Karpas-422 (cell line): Measurements from ENCODE around the gene KLHL17. TPM values are rescaled to one million over a fixed set of nuclear protein-coding genes. Genes with fewer than 3 reads are reported as not detected.

Experiments
- DNase-seq: peaks from one replicate; pipeline ENCODE4 v3.0.0-alpha.2; 2015
- H2AFZ ChIP-seq: fragments of 200-600 bp; sonication (generic); 2 replicates; pipeline ENCODE4 v1.6.1; 2014; ENCODE audit warnings: antibody characterized with exemption, low read length, mixed read lengths
- H3K27ac ChIP-seq: fragments of 200-600 bp; sonication (generic); 2 replicates; pipeline ENCODE4 v1.5.1; 2014; ENCODE audit warnings: mild to moderate bottlenecking, low read length, moderate library complexity
- H3K27me3 ChIP-seq: fragments of 200-600 bp; sonication (generic); 2 replicates; pipeline ENCODE4 v1.6.1; 2014; ENCODE audit warnings: low read length, mixed read lengths
- H3K36me3 ChIP-seq: fragments of 200-600 bp; sonication (generic); 2 replicates; pipeline ENCODE4 v1.6.1; 2014; ENCODE audit warnings: low read length, mixed read lengths; ENCODE audit not compliant: insufficient read depth
- H3K4me1 ChIP-seq: fragments of 200-600 bp; sonication (generic); 2 replicates; pipeline ENCODE4 v1.6.1; 2014; ENCODE audit warnings: mild to moderate bottlenecking, low read length, mixed read lengths
- H3K4me2 ChIP-seq: fragments of 200-600 bp; sonication (generic); 2 replicates; pipeline ENCODE4 v1.6.1; 2014; ENCODE audit warnings: low read length, low read depth, mild to moderate bottlenecking; ENCODE audit not compliant: poor library complexity, severe bottlenecking
- H3K4me3 ChIP-seq: fragments of 200-600 bp; sonication (generic); 2 replicates; pipeline ENCODE4 v1.5.1; 2014; ENCODE audit warnings: mild to moderate bottlenecking, antibody characterized with exemption, low read length, mixed read lengths
- H3K79me2 ChIP-seq: fragments of 200-600 bp; sonication (generic); 2 replicates; pipeline ENCODE4 v1.6.1; 2014; ENCODE audit warnings: mild to moderate bottlenecking, low read length, mixed read lengths
- H3K9ac ChIP-seq: fragments of 200-600 bp; sonication (generic); 2 replicates; pipeline ENCODE4 v1.6.0; 2014; ENCODE audit warnings: low read length
- H3K9me2 ChIP-seq: fragments of 200-600 bp; sonication (generic), shearing (Covaris generic); replicated peaks from 2 replicates; pipeline ENCODE4 v1.6.0; 2014; ENCODE audit warnings: mild to moderate bottlenecking, low read length, moderate library complexity; ENCODE audit not compliant: insufficient read depth
- H3K9me3 ChIP-seq: fragments of 300-700, 200-600 bp; sonication (generic); 2 replicates; pipeline ENCODE4 v1.6.1; 2014; ENCODE audit warnings: low read length, mixed read lengths
- H4K20me1 ChIP-seq: fragments of 200-600 bp; sonication (generic); 2 replicates; pipeline ENCODE4 v1.6.1; 2014; ENCODE audit warnings: mild to moderate bottlenecking, antibody characterized with exemption, low read length, low read depth; ENCODE audit not compliant: insufficient read depth
- total RNA-seq: library from RNA; depleted of rRNA; stranded (reverse); fragments of >200 nt; shearing (Covaris generic); gene quantifications from 2 replicates; pipeline ENCODE4 v1.2.3, GENCODE V29; 2014; ENCODE audit warnings: low replicate concordance

Gene KLHL17
- total RNA-seq, 1 experiment from 2014 or later, result 13.9 TPM

DNA sequence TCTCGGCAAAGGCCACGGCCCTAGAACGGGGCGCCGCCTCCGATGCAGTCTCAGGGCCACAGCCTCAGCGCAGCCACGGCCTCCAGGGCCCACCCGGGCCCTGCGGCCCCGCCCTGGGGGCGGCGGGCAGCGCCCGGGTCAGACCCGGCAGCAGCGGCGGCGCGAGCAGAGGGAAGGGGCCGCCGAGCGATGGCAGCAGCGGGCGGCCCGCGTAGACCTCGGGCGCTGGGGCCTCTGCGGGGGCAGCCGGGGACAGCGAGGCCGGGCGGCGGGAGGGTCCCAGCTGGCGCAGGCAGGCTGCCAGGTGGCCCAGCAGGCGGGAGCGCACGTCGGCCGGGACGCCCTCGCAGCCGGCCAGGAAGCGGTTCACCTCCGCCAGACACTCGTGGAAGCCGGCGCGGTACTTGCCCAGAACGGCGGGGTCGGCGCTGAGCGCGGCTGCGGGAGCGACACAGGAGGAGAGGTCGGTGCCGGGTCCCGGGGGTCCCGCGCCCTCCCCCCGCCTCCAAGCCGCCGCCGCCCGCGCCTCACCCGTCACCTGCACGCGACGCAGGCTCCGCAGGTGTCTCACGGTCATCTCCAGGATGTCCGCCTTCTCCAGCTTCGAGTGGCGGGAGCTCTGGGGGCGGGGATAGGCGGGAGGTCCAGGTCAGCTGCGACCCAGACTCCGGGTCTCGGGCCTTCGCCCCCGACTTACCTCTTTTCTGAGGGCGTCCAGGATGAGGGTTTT is 38.8 kb downstream of the KLHL17 start:
- H4K20me1 ChIP-seq, result no peaks in the 10 kb centered on the region
- H3K27ac ChIP-seq, result no peak overlapping the region
- no peaks in the 10 kb centered on the region for H3K36me3 ChIP-seq
- no peaks in the 10 kb centered on the region for H3K9me3 ChIP-seq
- no peaks in the 10 kb centered on the region for H3K79me2 ChIP-seq
- no peak overlapping the region for H3K9ac ChIP-seq
- H3K27me3 ChIP-seq, result no peaks in the 10 kb centered on the region
- no peak overlapping the region for H2AFZ ChIP-seq
- no peaks in the 10 kb centered on the region for H3K4me1 ChIP-seq
- no peak overlapping the region for H3K4me2 ChIP-seq
- H3K9me2 ChIP-seq, result no peaks in the 10 kb centered on the region
- no peak overlapping the region for H3K4me3 ChIP-seq
- no peak for DNase-seq

DNA sequence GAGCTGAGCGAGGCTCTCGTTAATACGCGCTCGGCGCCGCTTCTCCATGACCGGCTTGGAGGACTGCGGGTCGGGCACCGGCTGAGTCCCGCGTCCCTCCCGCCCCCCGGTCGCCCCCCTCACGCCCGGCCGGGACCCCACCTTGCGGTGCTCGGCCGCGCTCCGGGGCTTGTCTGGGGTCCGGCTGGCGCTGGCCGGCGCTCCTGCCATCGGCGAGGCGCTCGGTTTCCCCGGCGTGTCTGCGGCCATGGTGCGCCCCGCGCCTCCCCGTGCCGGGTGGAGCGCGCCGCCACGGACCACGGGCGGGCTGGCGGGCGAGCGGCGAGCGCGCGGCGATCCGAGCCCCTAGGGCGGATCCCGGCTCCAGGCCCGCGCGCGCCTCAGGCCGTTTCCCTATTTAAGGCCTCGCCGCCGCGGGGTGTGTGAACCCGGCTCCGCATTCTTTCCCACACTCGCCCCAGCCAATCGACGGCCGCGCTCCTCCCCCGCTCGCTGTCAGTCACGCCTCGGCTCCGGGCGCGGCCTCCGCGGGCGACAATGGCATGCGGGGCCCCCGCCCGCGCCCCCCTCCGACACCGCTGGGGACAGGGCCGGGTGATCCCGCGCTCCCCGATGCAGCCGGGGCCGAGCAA is 39.5 kb downstream of the KLHL17 start, which contains the start of gene HES4:
Gene HES4, minus strand, starts transcription at position 373 of the 632 bp plus-strand sequence. Its CDS starts 124 bp downstream, at position 249.
- Histone ChIP-seq H4K20me1 (no peaks in the 10 kb centered on the region), H2AFZ (no peak within 1 kb of the TSS), H3K9ac (no peak within 1 kb of the TSS), H3K4me2 (no peak within 1 kb of the TSS), H3K9me3 (no peaks in the 10 kb centered on the region), H3K27me3 (no peaks in the 10 kb centered on the region), H3K36me3 (no peaks in the 10 kb centered on the region), H3K79me2 (no peaks in the 10 kb centered on the region), H3K4me3 (no peak within 1 kb of the TSS), H3K27ac (no peak within 1 kb of the TSS), H3K9me2 (no peaks in the 10 kb centered on the region), H3K4me1 (no peaks in the 10 kb centered on the region)
- no peak for DNase-seq

- Histone ChIP-seq H3K4me2 (no peak overlapping the region), H3K9ac (no peak overlapping the region), H3K27me3 (no peaks in the 10 kb centered on the region), H4K20me1 (no peaks in the 10 kb centered on the region), H3K27ac (no peak overlapping the region), H3K4me3 (no peak overlapping the region), H3K79me2 (no peaks in the 10 kb centered on the region), H3K9me3 (no peaks in the 10 kb centered on the region), H3K36me3 (no peaks in the 10 kb centered on the region), H2AFZ (no peak overlapping the region), H3K9me2 (no peaks in the 10 kb centered on the region), H3K4me1 (no peaks in the 10 kb centered on the region)
- no peak for DNase-seq
Measured at GRCh38 chr1:1000357-1001056, 40.1 kb downstream of the KLHL17 start.

GRCh38 chr1:1001057-1001783 is 40.8 kb downstream of the KLHL17 start:
- Histone ChIP-seq H3K4me3 (no peak overlapping the region), H3K27me3 (no peaks in the 10 kb centered on the region), H3K9ac (no peak overlapping the region), H3K4me1 (no peaks in the 10 kb centered on the region), H3K4me2 (no peak overlapping the region), H4K20me1 (no peaks in the 10 kb centered on the region), H3K36me3 (no peaks in the 10 kb centered on the region), H3K9me3 (no peaks in the 10 kb centered on the region), H2AFZ (no peak overlapping the region), H3K9me2 (no peaks in the 10 kb centered on the region), H3K27ac (no peak overlapping the region), H3K79me2 (no peaks in the 10 kb centered on the region)
- no peak for DNase-seq

GRCh38 chr1:1003618-1004419 is 43.4 kb downstream of the KLHL17 start:
- Histone ChIP-seq H4K20me1 (no peaks in the 10 kb centered on the region), H3K4me1 (no peaks in the 10 kb centered on the region), H3K27me3 (no peaks in the 10 kb centered on the region), H3K27ac (no peak overlapping the region), H3K4me2 (no peak overlapping the region), H2AFZ (no peak overlapping the region), H3K9me2 (no peaks in the 10 kb centered on the region), H3K4me3 (no peak overlapping the region), H3K9ac (no peak overlapping the region), H3K79me2 (no peaks in the 10 kb centered on the region), H3K36me3 (no peaks in the 10 kb centered on the region), H3K9me3 (no peaks in the 10 kb centered on the region)
- no peak for DNase-seq

DNA sequence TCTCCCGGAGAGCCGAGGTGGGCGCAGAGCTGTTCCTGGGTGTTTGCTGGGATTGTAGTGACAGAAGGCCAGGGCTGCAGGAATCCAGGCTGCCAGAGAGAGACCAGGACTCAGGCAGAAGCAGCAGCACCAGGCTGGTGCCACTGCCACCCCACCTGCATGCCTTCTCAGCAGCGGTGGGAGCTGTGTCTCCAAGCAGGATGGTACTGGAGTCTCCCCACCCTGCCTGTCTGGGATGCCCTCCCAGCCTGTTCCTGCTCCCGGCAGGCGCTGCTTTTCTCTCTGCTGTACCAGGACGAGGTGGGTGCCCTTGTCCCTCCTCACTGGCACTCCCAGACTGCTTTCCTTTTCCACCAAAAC is 44.0 kb downstream of the KLHL17 start:
- no peak for DNase-seq
- Histone ChIP-seq H3K9me2 (no peaks in the 10 kb centered on the region), H4K20me1 (no peaks in the 10 kb centered on the region), H3K36me3 (no peaks in the 10 kb centered on the region), H3K27me3 (no peaks in the 10 kb centered on the region), H3K9ac (no peak overlapping the region), H3K27ac (no peak overlapping the region), H3K4me2 (no peak overlapping the region), H3K79me2 (no peaks in the 10 kb centered on the region), H3K4me3 (no peak overlapping the region), H3K4me1 (no peaks in the 10 kb centered on the region), H2AFZ (no peak overlapping the region), H3K9me3 (no peaks in the 10 kb centered on the region)

- H3K79me2 ChIP-seq, result no peaks in the 10 kb centered on the region
- H3K4me2 ChIP-seq, result no peak overlapping the region
- H4K20me1 ChIP-seq, result no peaks in the 10 kb centered on the region
- H3K4me1 ChIP-seq, result no peaks in the 10 kb centered on the region
- no peak overlapping the region for H3K27ac ChIP-seq
- H3K27me3 ChIP-seq, result no peaks in the 10 kb centered on the region
- H2AFZ ChIP-seq, result no peak overlapping the region
- no peaks in the 10 kb centered on the region for H3K9me3 ChIP-seq
- no peak overlapping the region for H3K9ac ChIP-seq
- no peaks in the 10 kb centered on the region for H3K36me3 ChIP-seq
- no peak for DNase-seq
- H3K4me3 ChIP-seq, result no peak overlapping the region
- no peaks in the 10 kb centered on the region for H3K9me2 ChIP-seq
Measured at GRCh38 chr1:1004780-1005697, 44.7 kb downstream of the KLHL17 start.
